Mesendoderm (in vitro differentiated cells): ENCODE data around the gene CRYBA2.

Source experiments
- DNase-seq: peaks from one replicate; pipeline ENCODE4 v3.0.0; 2013
- H2AK5ac ChIP-seq: 2 replicates; pipeline ENCODE4 v1.6.1; 2013; ENCODE audit warnings: low read length, inconsistent platforms
- H2BK120ac ChIP-seq: 2 replicates; pipeline ENCODE4 v1.6.1; 2013; ENCODE audit warnings: low read depth, mild to moderate bottlenecking, low read length, moderate library complexity, mixed read lengths
- H2BK15ac ChIP-seq: replicated peaks from 2 replicates; pipeline ENCODE4 v1.6.1; 2013; ENCODE audit warnings: low read depth, mild to moderate bottlenecking, moderate library complexity
- H2BK5ac ChIP-seq: 2 replicates; pipeline ENCODE4 v1.6.1; 2013; ENCODE audit warnings: low read length, inconsistent platforms
- H3K18ac ChIP-seq: 2 replicates; pipeline ENCODE4 v1.6.1; 2013; ENCODE audit warnings: mild to moderate bottlenecking, low read length, mixed read lengths
- H3K23ac ChIP-seq: one replicate; pipeline ENCODE4 v1.6.1; 2013; ENCODE audit warnings: low read length
- H3K27ac ChIP-seq: 2 replicates; pipeline ENCODE4 v1.5.1; 2013; ENCODE audit warnings: low read depth, mild to moderate bottlenecking, inconsistent platforms, low read length, moderate library complexity
- H3K27me3 ChIP-seq: 2 replicates; pipeline ENCODE4 v1.6.1; 2013; ENCODE audit warnings: low read length, control low read depth, mild to moderate bottlenecking, inconsistent platforms; ENCODE audit not compliant: insufficient read depth, poor library complexity
- H3K36me3 ChIP-seq: 2 replicates; pipeline ENCODE4 v1.6.1; 2013; ENCODE audit warnings: low read length, inconsistent platforms; ENCODE audit not compliant: control insufficient read depth, insufficient read depth
- H3K4ac ChIP-seq: one replicate; pipeline ENCODE4 v1.6.1; 2013; ENCODE audit warnings: low read depth, mild to moderate bottlenecking, low read length, moderate library complexity
- H3K4me1 ChIP-seq: 2 replicates; pipeline ENCODE4 v1.6.1; 2013; ENCODE audit warnings: low read depth, low read length, inconsistent platforms; ENCODE audit not compliant: control insufficient read depth
- H3K4me2 ChIP-seq: 2 replicates; pipeline ENCODE4 v1.6.1; 2013; ENCODE audit warnings: low read length
- H3K4me3 ChIP-seq: 2 replicates; pipeline ENCODE4 v1.5.1; 2013; ENCODE audit warnings: mild to moderate bottlenecking, low read length
- H3K56ac ChIP-seq: one replicate; pipeline ENCODE4 v1.6.1; 2013; ENCODE audit warnings: low read length
- H3K79me1 ChIP-seq: 2 replicates; pipeline ENCODE4 v1.6.1; 2013; ENCODE audit warnings: low read length, inconsistent platforms
- H3K79me2 ChIP-seq: 2 replicates; pipeline ENCODE4 v1.6.1; 2013; ENCODE audit warnings: mild to moderate bottlenecking, low read length; ENCODE audit not compliant: control insufficient read depth, insufficient read depth
- H3K9ac ChIP-seq: 2 replicates; pipeline ENCODE4 v1.6.1; 2013; ENCODE audit warnings: low read length, inconsistent platforms
- H4K5ac ChIP-seq: one replicate; pipeline ENCODE4 v1.6.1; 2013; ENCODE audit warnings: low read length
- H4K8ac ChIP-seq: one replicate; pipeline ENCODE4 v1.6.1; 2013; ENCODE audit warnings: low read depth, mild to moderate bottlenecking, control low read depth, low read length, moderate library complexity
- WGBS: extraction: QIAGEN DNeasy Blood & Tissue Kit; methylation state at CpG from one replicate; pipeline ENCODE4 v1.1.7; 2013; ENCODE audit warnings: low lambda C conversion rate, missing lambda C conversion rate; ENCODE audit not compliant: insufficient coverage; ENCODE audit errors: extremely low coverage; 5-methylcytosine and 5-hydroxymethylcytosine counted together

The CRYBA2 gene

DNA sequence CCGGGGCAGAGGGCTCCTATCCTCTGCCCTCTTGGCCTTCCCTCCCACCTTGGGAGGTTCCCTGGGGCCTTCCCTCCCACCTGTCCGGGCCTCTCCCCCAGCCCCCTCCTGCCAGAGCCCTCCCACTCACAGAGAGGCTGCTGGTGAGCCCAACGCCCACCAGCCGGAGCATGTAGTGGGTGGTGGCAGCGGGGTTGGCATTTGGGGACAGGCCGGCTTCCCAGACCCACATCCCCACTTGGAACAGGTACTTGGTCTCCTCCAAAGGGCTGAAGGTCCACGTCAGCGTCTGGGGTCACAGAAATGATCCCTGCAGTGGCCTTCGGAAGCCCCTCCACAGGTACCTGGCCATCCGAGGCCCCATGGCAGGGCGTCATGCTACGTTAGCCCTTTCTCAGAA, 28.8 kb upstream of the CRYBA2 start:
- no peaks in the 10 kb centered on the region for H3K4me1 ChIP-seq
- H3K4me3 ChIP-seq, result no peak overlapping the region
- DNase-seq, result no peak
- H3K27ac ChIP-seq, result no peak overlapping the region
- no peak overlapping the region for H3K9ac ChIP-seq
- no peak overlapping the region for H3K56ac ChIP-seq
- H3K4me2 ChIP-seq, result no peak overlapping the region
- no peak overlapping the region for H3K23ac ChIP-seq
- H2BK15ac ChIP-seq, result no peak overlapping the region
- no peaks in the 10 kb centered on the region for H3K79me2 ChIP-seq
- no peak overlapping the region for H3K4ac ChIP-seq
- H3K27me3 ChIP-seq, result no peaks in the 10 kb centered on the region
- WGBS, result no CpG with 5 or more reads among the region's 12 CpGs
- no peak overlapping the region for H2AK5ac ChIP-seq
- no peak overlapping the region for H2BK120ac ChIP-seq
- H4K8ac ChIP-seq, result no peak overlapping the region
- no peak overlapping the region for H3K18ac ChIP-seq
- no peaks in the 10 kb centered on the region for H3K36me3 ChIP-seq
- H4K5ac ChIP-seq, result no peak overlapping the region
- no peaks in the 10 kb centered on the region for H3K79me1 ChIP-seq
- no peak overlapping the region for H2BK5ac ChIP-seq

DNA sequence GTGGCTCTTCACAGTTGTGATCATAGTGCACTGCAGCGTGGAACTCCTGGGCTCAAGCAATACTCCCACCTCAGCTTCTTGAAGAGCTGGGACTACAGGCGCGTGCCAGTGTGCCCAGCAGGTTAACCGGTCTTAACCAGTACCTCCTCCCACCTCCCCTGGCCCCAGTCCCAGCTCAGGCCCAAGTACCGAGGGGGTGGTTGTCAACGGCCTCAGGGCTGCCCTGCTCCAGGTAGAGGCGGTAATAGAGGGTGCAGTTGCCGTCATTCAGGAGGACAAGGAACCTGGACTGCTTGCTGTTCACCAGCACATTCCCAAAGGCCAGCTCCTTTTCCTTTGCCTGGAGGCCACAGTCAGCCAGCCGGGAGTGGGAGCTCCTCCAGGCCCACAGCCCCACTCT, 28.4 kb upstream of the CRYBA2 start:
- no CpG with 5 or more reads among the region's 9 CpGs for WGBS
- Histone ChIP-seq H3K4me3 (no peak overlapping the region), H3K56ac (no peak overlapping the region), H2BK15ac (no peak overlapping the region), H3K79me2 (no peaks in the 10 kb centered on the region), H3K4me1 (no peaks in the 10 kb centered on the region), H2AK5ac (no peak overlapping the region), H3K79me1 (no peaks in the 10 kb centered on the region), H2BK120ac (no peak overlapping the region), H3K18ac (no peak overlapping the region), H3K27ac (no peak overlapping the region), H3K27me3 (no peaks in the 10 kb centered on the region), H3K9ac (no peak overlapping the region), H2BK5ac (no peak overlapping the region), H4K5ac (no peak overlapping the region), H3K36me3 (no peaks in the 10 kb centered on the region), H4K8ac (no peak overlapping the region), H3K4me2 (no peak overlapping the region), H3K4ac (no peak overlapping the region), H3K23ac (no peak overlapping the region)
- DNase-seq, result no peak

DNA sequence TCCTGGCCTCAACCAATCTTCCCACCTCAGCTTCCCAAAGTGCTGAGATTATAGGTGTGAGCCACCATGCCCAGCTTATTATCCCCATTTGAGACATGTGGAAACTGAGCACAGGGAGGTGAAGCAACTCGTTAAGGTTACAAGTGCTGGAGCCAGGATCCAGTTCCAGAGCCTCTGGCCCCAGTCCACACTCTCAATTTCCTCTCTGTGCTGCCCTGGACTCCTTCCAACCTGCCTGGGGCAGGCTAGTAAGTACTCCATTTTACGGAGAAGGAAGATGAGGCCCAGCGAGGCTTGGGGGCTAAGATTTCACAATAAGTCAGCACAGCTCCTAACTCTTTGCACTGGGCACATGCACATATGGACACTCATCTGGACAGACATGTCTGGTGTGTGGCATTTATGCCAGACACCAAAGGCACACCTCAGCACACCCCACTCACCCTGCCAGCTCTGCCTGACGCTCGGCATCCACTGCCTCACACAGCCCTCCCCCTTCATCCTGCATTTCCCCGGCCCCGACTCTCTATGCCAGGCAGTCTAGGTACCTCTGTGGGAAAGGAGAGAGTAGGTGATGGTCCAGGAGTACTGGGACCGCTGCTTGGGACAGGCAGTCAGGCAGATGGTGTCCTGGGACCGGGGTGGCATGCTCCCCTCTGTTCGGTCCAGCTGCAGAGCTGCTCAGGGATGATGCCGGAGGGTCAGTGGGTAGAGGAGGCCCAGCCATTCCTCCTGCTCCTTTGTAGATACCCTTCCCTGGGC, 27.6 kb upstream of the CRYBA2 start:
- Histone ChIP-seq H3K56ac (no peak overlapping the region), H2BK120ac (no peak overlapping the region), H3K9ac (no peak overlapping the region), H4K8ac (no peak overlapping the region), H2BK5ac (no peak overlapping the region), H3K4ac (no peak overlapping the region), H3K36me3 (no peaks in the 10 kb centered on the region), H3K18ac (no peak overlapping the region), H3K4me1 (no peaks in the 10 kb centered on the region), H4K5ac (no peak overlapping the region), H3K27ac (no peak overlapping the region), H3K79me2 (no peaks in the 10 kb centered on the region), H3K4me3 (no peak overlapping the region), H2AK5ac (no peak overlapping the region), H3K4me2 (no peak overlapping the region), H3K79me1 (no peaks in the 10 kb centered on the region), H3K27me3 (no peaks in the 10 kb centered on the region), H2BK15ac (no peak overlapping the region), H3K23ac (no peak overlapping the region)
- WGBS, result no CpG with 5 or more reads among the region's 11 CpGs
- DNase-seq, result no peak

DNA sequence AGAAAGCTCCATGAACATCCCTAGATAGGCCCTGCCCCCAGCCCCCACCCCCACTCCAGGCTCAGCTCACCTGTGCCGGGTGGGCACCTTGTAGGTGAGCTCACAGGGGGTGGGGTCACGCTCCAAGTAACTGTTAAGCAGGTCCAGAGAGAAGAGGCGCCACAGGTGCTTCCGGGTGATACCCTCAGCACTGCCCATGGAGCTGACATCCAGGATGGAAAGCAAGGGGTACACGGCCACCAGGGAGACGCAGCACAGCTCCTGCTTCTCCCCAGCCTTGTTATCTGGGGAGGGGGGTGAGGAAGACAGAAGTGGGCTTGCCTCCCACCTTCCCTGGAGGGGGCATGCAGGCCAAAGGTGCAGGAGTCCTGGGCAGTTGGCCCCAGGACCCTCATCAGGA, 26.2 kb upstream of the CRYBA2 start:
- Histone ChIP-seq H3K4me2 (no peak overlapping the region), H3K18ac (no peak overlapping the region), H2BK15ac (no peak overlapping the region), H3K27ac (no peak overlapping the region), H4K8ac (no peak overlapping the region), H3K4me1 (no peaks in the 10 kb centered on the region), H3K79me2 (no peaks in the 10 kb centered on the region), H3K79me1 (no peaks in the 10 kb centered on the region), H2AK5ac (no peak overlapping the region), H3K27me3 (no peaks in the 10 kb centered on the region), H3K4me3 (no peak overlapping the region), H3K9ac (no peak overlapping the region), H3K4ac (no peak overlapping the region), H2BK120ac (no peak overlapping the region), H3K56ac (no peak overlapping the region), H3K36me3 (no peaks in the 10 kb centered on the region), H3K23ac (no peak overlapping the region), H4K5ac (no peak overlapping the region), H2BK5ac (no peak overlapping the region)
- no CpG with 5 or more reads among the region's 6 CpGs for WGBS
- DNase-seq, result no peak

DNA sequence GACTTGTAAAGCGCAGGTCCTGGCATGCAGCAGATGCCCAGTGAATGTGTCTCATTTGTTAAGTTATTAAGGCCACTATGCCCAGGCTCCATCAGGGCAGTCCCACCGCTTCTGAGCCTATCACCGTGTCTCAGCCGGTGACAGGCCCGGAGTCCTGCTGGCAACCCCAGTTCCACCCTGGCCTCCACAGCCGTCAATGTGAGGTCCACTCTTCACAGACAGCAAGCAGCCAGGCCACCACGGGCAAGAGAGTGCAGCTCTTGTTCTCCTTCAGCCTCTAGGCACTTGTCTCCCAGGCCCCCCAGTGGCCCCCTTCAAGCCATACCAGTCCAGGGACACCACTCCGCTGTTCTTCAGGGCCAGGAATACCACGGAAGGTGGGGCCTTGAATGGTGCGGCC, 25.5 kb upstream of the CRYBA2 start:
- H2BK120ac ChIP-seq, result no peak overlapping the region
- H3K23ac ChIP-seq, result no peak overlapping the region
- H3K4me3 ChIP-seq, result no peak overlapping the region
- no peak overlapping the region for H3K18ac ChIP-seq
- no peak overlapping the region for H3K4me2 ChIP-seq
- no peak overlapping the region for H3K56ac ChIP-seq
- no peak overlapping the region for H4K8ac ChIP-seq
- no CpG with 5 or more reads among the region's 10 CpGs for WGBS
- no peak overlapping the region for H3K9ac ChIP-seq
- H2BK15ac ChIP-seq, result no peak overlapping the region
- no peak overlapping the region for H3K27ac ChIP-seq
- no peak overlapping the region for H4K5ac ChIP-seq
- H3K36me3 ChIP-seq, result no peaks in the 10 kb centered on the region
- H3K4ac ChIP-seq, result no peak overlapping the region
- no peaks in the 10 kb centered on the region for H3K4me1 ChIP-seq
- H2AK5ac ChIP-seq, result no peak overlapping the region
- H2BK5ac ChIP-seq, result no peak overlapping the region
- no peaks in the 10 kb centered on the region for H3K79me1 ChIP-seq
- no peaks in the 10 kb centered on the region for H3K79me2 ChIP-seq
- DNase-seq, result no peak
- H3K27me3 ChIP-seq, result no peaks in the 10 kb centered on the region

DNA sequence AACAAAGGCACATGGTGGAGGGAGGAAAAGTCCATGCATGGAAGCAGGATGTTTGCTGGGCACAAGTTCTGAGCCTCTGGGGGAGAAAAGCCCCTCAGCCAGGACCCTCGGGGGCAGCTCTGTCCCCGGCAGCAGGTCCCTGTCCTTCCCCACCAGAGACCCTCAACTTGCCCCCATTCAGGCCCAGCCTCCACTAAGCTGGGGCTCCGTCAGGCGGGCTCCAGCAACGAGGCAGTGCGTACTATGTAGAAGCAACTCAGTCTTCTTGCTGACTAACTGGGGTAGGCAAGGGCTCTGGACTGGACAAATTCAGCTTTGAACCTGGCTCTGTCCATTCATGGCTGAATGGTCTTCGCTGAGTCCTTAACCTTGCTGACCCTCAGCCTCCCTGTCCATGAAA, 25.1 kb upstream of the CRYBA2 start:
- Histone ChIP-seq H3K4me3 (no peak overlapping the region), H4K8ac (no peak overlapping the region), H3K4me1 (no peaks in the 10 kb centered on the region), H3K9ac (no peak overlapping the region), H2AK5ac (no peak overlapping the region), H3K79me1 (no peaks in the 10 kb centered on the region), H3K56ac (no peak overlapping the region), H3K27me3 (no peaks in the 10 kb centered on the region), H2BK5ac (no peak overlapping the region), H3K18ac (no peak overlapping the region), H2BK15ac (no peak overlapping the region), H3K27ac (no peak overlapping the region), H3K79me2 (no peaks in the 10 kb centered on the region), H3K23ac (no peak overlapping the region), H3K4me2 (no peak overlapping the region), H2BK120ac (no peak overlapping the region), H4K5ac (no peak overlapping the region), H3K36me3 (no peaks in the 10 kb centered on the region), H3K4ac (no peak overlapping the region)
- no CpG with 5 or more reads among the region's 7 CpGs for WGBS
- no peak for DNase-seq
